Measurements from ENCODE around the gene SPG21. TPM values are rescaled to one million over a fixed set of nuclear protein-coding genes. Genes with fewer than 3 reads are reported as not detected.

SPG21 gene
- total RNA-seq, 1 experiment from 2014 or later = 66.6 TPM

DNA sequence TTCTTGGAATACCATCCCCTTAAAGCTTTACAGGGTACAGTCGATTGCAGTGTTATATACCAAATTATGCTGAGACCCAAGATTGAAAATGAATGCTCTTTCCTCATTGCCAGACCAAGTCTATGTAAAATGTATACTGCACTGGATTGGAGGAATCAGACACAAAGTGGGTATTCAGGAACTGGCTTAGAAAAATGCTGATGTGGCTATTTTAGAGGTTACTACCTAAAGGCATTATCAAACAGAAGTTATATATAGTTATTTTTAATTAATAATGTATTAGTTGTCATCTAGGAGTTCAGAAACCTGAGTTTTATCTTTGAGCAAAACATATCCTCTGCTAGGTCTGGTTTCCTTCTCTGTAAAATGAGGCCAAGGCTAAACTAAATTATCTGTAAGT is 3.6 kb upstream of the SPG21 start:
- H4K8ac ChIP-seq (replicated peaks; ENCODE audit: insufficient read length, low read depth, low read length) = no peak overlapping the region
- no peak overlapping the region for H2BK20ac ChIP-seq (ENCODE audit: low read depth, low read length, poor library complexity, severe bottlenecking)
- no peak overlapping the region for H3K4me2 ChIP-seq (ENCODE audit: insufficient read depth, insufficient read length, low read length)
- H3K27ac ChIP-seq (ENCODE audit: insufficient read length, low read depth, low read length) = no peak overlapping the region
- no peak overlapping the region for H3K9ac ChIP-seq (ENCODE audit: extremely low read depth, insufficient read length, low read length)
- H3T11ph ChIP-seq (ENCODE audit: low read length) = no peak overlapping the region
- Mint-ChIP-seq H3K4me1 (peaks cover 9 to 16% of the 10 kb centered on the region in 2 experiments), H3K27me3 (ENCODE audit: low read depth) (no peaks in the 10 kb centered on the region; the same call in 1 of the 2 replicates), H3K9me3 (no peaks in the 10 kb centered on the region), H3K4me3 (no peak overlapping the region), H3K27ac (no peak overlapping the region), H3K36me3 (ENCODE audit: insufficient read depth in 1 of 3, low read depth in 3 of 3) (no peaks in the 10 kb centered on the region; a peak in 1 of 7 replicates)
- H3K56ac ChIP-seq (ENCODE audit: insufficient read length, low read depth, low read length) = no peak overlapping the region
- H3K79me1 ChIP-seq (ENCODE audit: insufficient read depth, low read depth, low read length, poor library complexity, severe bottlenecking) = no peaks in the 10 kb centered on the region
- no peak overlapping the region for H3K14ac ChIP-seq (ENCODE audit: insufficient read depth, low read length)
- no peaks in the 10 kb centered on the region for H3K23me2 ChIP-seq (ENCODE audit: insufficient read length, low read depth, low read length, poor library complexity, severe bottlenecking)
- no peak overlapping the region for H3K4ac ChIP-seq (ENCODE audit: low read depth, low read length)
- WGBS (ENCODE audit: extremely low coverage, insufficient read length, low lambda C conversion rate) = no CpG with 5 or more reads among the region's 1 CpG
- DNase-seq = no peak
- no peak overlapping the region for H2AFZ ChIP-seq (ENCODE audit: low read length)
- no peaks in the 10 kb centered on the region for H4K20me1 ChIP-seq (ENCODE audit: control insufficient read depth, insufficient read depth, insufficient read length)
- H2BK120ac ChIP-seq (ENCODE audit: low read depth, low read length, poor library complexity, severe bottlenecking) = no peak overlapping the region
- no peak overlapping the region for H2AK5ac ChIP-seq (ENCODE audit: insufficient read length, low read length)
- H3K79me2 ChIP-seq (ENCODE audit: insufficient read depth, low read length) = no peaks in the 10 kb centered on the region
- no peaks in the 10 kb centered on the region for H3K9me3 ChIP-seq (ENCODE audit: control insufficient read depth, low read depth, low read length)
- H2BK15ac ChIP-seq (ENCODE audit: low read depth, low read length) = no peak overlapping the region
- H3K18ac ChIP-seq (ENCODE audit: insufficient read length, low read depth, low read length) = no peak overlapping the region
- no peak overlapping the region for H3K23ac ChIP-seq (ENCODE audit: insufficient read length, low read depth, low read length)
- H2BK12ac ChIP-seq (ENCODE audit: insufficient read length, low read depth, low read length) = no peak overlapping the region
- no peak overlapping the region for H4K5ac ChIP-seq (ENCODE audit: insufficient read length, low read depth, low read length)
- no peak overlapping the region for H2BK5ac ChIP-seq (ENCODE audit: insufficient read length, low read length)
- H4K91ac ChIP-seq (ENCODE audit: insufficient read length, low read depth, low read length) = no peak overlapping the region
- H3K27me3 ChIP-seq (ENCODE audit: insufficient read depth, low read length) = no peaks in the 10 kb centered on the region
- H3K4me1 ChIP-seq (ENCODE audit: insufficient read depth, low read length) = no peaks in the 10 kb centered on the region
- TF ChIP-seq, protein P1, sequence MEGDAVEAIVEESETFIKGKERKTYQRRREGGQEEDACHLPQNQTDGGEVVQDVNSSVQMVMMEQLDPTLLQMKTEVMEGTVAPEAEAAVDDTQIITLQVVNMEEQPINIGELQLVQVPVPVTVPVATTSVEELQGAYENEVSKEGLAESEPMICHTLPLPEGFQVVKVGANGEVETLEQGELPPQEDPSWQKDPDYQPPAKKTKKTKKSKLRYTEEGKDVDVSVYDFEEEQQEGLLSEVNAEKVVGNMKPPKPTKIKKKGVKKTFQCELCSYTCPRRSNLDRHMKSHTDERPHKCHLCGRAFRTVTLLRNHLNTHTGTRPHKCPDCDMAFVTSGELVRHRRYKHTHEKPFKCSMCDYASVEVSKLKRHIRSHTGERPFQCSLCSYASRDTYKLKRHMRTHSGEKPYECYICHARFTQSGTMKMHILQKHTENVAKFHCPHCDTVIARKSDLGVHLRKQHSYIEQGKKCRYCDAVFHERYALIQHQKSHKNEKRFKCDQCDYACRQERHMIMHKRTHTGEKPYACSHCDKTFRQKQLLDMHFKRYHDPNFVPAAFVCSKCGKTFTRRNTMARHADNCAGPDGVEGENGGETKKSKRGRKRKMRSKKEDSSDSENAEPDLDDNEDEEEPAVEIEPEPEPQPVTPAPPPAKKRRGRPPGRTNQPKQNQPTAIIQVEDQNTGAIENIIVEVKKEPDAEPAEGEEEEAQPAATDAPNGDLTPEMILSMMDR (conservative IDR thresholded peaks at IDR 0.05) = no peak
